ENCODE measurements around the gene SLFN12L.

DNA sequence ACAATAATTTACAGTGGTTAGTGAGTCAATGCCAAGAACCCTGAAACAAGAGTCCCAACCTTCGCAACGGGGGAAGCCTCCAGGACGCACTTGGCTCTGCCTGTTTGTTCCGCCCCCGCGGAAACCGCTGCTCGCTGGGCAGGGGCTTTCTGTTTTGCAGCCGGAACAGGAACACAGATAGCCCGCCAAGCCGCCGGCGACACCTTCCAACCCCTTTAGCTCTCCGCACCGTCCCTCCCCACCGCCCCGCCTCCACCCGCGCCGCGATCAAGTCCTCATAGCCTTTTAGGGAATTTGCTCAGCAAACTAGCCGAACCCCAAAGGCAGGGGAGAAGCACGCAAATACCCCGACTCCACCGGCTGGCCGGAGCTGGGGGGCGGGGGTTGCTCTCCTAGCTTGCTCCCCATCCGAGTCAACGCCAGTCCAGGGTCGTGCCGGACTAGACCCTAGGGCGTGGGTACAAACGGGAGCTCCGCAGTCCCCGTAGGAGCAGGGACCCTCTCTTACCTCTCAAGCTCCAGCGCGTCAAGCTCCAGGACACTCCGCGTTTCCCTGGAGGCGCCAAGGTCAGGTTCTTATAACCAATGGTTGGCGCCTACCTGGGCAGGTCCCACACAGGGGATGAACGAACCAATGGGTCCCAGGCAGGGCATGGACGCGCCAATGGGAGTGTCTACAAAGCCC lies 89.1 kb downstream of the SLFN12L start, which contains the start of gene SLFN13:
- TF ChIP-seq, protein P1, sequence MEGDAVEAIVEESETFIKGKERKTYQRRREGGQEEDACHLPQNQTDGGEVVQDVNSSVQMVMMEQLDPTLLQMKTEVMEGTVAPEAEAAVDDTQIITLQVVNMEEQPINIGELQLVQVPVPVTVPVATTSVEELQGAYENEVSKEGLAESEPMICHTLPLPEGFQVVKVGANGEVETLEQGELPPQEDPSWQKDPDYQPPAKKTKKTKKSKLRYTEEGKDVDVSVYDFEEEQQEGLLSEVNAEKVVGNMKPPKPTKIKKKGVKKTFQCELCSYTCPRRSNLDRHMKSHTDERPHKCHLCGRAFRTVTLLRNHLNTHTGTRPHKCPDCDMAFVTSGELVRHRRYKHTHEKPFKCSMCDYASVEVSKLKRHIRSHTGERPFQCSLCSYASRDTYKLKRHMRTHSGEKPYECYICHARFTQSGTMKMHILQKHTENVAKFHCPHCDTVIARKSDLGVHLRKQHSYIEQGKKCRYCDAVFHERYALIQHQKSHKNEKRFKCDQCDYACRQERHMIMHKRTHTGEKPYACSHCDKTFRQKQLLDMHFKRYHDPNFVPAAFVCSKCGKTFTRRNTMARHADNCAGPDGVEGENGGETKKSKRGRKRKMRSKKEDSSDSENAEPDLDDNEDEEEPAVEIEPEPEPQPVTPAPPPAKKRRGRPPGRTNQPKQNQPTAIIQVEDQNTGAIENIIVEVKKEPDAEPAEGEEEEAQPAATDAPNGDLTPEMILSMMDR (IDR thresholded peaks at IDR 0.05): no peak
- no peak for TF ChIP-seq EZH2 (IDR thresholded peaks at IDR 0.05; ENCODE audit: borderline replicate concordance, insufficient read depth, low read depth, low read length, poor library complexity, severe bottlenecking)

Measured in B cell (primary cell).